HG03060 (cell line): Measurements from ENCODE around the gene IDH1.
A peak's percentile ranks its signal among the peaks of the same experiment; 100 is the strongest.
"Not testable (repeated sequence)": the region's sequence is repeated elsewhere in the genome, so short reads cannot be mapped to it uniquely, and the experiment has no call there.

ENCODE experiments used
- ATAC-seq: cut with Tn5 transposase; IDR thresholded peaks from one replicate; pipeline ENCODE4 v1.9.1; 2021; ENCODE audit warnings: low read depth, moderate number of reproducible peaks; ENCODE audit not compliant: unreplicated experiment

The IDH1 gene

DNA sequence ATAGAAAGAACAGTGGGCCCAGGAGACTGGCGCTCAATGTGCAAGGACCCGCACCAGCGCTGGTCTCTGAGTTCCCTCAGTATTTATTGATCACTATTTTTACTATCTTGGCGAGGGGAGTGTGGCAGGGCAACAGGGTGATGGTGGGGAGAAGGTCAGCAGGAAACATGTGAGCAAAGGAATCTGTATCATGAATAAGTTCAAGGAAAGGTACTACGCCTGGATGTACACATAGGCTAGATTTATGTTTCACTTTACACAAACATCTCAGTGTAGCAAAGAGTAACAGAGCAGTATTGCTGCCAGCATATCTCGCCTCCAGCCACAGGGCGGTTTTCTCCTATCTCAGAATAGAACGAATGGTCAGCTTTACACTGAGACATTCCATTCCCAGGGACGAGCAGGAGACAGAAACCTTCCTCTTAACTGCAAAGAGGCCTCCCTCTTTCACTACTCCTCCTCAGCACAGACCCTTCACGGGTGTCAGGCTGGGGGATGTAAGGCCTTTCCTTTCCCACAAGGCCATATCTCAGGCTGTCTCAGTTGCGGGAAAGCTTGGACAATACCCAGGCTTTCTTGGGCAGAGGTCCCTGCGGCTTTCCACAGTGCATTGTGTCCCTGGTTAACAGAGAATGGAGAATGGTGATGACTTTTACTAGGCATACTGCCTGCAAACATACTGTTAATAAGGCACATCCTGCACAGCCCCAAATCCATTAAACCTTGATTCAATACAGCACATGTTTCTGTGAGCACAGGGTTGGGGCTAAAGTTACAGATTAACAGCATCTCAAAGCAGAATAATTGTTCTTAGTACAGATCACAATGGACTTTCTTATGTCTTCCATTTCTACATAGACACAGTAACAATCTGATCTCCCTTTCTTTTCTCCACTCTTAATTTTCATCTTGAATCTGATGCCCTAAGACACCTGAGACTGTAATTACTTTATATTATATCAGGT is 2.3 kb upstream of the IDH1 start:
- not testable (repeated sequence) for ATAC-seq

DNA sequence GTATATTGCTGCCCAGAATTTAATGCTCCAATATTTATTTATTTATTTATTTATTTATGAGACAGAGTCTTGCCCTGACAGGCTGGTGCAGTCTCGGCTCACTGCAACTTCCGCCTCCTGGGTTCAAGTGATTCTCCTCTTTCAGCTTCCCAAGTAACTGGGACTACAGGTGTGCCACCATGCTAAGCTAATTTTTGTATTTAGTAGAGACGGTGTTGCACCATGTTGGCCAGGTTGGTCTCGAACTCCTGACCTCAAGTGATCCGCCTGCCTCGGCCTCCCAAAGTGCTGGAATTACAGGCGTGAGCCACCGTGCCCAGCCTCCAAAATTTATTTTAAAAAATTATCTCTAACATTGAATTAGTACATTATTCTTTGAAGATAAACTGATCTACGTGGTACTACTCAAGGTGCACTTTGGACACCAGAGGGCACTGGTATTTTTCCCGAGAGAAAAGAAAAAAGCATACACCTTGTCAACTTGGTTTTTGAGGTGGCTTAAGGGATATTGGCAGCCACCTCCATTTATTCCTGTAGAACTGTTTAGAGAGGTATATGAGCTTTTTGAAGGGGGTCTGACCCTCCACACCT is 1.4 kb upstream of the IDH1 start:
- no peak for ATAC-seq

DNA sequence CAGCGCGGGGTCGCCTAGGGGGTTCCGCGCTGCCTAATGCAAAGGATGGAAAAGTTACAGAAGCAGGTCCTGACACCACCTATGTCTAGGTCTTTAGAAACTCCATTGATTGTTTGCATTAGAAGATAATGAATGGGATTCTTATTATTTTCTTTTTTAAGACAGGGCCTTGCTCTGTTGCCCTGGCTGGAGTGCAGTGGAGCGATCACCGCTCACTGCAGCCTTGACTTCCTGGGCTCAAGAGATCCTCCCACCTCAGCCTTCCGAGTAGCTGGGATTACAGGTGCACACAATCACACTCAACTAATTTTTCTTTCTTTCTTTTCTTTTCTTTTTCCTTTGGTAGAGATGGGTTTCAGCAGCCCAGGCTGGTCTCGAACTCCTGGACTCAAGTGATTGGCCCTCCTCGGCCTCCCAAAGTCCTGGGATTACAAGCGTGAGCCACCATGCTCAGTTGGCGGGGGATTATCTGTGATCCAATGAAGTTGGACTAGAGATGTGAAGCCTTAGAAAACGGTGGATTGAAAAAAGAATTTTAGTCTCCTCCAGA is 761 bp upstream of the IDH1 start:
- peak; percentile 18 for ATAC-seq

DNA sequence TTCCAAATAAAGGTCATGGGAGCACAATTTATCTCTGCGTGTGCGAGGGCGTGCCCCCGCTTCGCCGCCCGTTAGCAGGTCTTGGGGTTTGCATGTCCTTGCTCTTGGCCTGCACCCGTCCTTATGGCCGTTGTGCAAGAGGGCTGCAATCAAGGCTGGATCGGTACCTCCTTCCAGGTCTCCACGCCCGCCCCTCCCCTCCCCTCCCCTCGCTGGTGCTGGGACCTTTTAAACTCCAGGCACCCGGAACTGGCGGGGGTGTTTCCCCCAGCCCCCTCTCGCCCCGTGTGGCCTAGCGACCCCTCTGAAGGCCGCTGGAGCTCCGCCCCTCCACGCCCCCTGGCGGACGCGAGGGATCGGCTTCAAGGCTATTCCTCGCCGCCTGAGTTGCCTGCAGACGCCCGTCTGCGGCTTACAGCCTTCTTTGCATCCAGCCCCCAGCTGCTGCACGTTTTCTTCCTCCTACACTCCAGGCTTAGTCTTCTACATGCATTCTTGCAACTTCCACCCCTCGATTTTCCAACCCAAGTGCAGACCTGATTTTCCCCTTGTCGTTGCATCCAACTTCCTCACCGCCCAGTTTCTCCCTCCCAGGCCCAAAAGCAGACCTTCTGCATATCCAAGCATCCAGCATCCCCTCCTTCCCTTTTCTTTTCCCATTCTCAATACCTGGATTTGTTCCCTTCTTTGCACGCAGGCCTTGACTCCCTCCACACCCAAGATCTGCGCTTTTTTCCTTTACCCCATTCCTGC is 577 bp downstream of the IDH1 start:
- peak; percentile 41 for ATAC-seq

DNA sequence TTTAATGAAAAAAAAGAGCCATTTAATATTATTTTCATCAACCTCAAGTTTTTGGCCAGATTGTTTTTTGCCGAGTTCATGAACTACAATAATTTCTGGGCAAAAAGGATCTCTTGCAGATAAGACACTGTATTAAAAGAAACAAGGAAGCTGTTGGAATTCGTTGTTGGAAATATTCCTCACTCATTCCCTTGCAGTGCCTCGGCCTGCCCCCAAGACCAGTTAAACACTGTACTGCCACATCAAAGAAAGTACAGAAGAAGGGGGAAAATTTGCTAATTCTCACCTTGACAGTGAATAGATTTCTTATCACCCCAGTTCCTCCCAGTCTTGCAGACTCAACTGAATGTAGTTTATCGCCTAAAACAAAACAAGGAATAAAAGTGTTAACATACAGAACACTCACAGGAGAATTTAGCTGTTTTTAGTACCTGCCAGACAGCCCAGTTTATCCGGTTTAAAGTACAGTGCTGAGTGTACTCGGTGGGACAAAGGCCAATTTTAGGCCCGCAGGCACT is 1.2 kb downstream of the IDH1 start:
- ATAC-seq, result no peak

DNA sequence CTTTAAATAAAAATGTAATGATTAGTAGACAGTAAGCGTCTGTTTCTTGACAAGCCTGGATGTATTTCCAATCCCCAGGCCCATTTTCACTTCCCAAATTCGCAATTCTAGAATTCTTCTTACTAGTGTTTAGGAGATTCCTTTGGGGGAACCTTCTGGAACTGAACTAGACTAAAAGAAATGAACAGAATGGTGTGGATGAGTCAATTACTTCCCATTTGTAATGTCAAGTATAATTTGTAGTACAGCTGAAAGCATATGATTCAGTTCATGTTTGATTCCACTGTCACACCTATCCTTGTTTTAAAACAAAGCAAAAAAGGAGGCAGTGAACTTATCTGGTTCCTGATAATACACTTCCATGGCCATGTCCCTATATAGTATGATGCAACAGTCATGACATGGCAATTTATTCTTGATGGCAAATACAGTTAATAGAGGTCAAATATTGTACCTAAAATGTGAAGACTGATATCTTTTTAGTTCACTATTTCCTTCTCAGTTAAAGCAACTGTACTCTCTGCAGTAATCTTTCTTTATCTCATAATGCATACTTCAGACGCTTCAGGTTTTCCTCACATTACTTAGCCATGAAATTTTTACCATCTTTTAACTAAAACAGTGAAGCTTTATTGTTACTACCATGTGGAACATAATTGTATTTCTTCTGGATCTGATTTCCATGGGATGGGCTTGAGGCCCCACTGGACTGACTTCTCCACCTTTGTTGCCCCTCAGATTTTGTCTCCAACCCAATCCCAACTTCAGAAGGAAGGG is 2.0 kb downstream of the IDH1 start:
- no peak for ATAC-seq

DNA sequence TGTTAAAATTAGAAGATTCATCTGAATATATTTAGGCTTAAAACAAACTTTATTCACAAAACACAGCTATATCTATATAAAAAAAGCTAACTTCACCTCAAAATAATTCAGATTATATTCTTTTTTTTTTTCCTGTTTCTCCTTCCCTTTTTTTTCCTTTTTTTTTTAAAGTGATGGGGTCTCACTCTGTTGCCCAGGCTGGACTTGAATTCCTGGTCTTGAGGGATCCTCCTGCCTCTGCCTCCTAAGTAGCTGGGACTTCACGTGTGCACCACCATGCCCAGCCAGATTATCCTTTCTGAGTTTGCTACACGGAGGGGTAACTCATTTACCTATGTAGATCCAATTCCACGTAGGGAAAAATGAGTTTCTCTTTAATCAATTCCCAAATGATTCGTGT is 3.8 kb downstream of the IDH1 start:
- no peak for ATAC-seq

DNA sequence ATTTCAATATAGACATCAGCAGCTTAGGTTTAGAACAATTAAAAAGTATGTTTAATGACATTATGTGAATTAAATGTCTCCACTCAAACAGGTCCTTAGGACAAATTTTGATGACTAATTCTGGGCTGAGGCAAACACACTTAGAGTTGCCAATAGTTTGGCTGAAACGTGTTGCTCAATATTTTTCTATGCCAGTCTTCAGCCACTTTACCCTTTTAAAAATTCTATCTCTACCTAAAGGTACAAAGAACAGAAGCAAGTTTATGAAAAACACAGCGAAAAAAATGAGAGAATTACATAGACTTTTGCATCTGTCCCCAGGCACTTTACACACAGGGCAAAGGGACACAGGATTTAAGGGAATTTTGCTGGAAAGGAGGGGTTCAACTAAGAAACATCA is 4.5 kb downstream of the IDH1 start:
- no peak for ATAC-seq

DNA sequence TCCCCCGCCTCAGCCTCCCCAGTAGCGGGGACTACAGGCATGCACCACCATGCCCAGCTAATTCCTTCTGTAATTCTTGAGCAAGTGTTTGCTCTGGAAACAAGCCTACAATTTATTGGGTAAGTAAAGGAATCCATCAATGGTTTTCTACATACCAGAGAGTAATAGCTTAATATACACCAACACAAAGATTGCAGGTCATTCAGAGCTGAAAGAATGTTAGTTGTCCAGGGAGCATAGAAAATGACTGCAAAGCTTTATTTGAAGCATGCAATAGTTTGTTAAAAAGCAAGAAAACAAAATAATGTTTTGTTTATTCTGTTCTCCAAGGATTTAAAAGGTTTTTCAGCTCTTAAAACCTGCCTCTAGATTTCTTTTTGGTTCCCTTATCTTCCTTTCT is 5.6 kb downstream of the IDH1 start:
- no peak for ATAC-seq

DNA sequence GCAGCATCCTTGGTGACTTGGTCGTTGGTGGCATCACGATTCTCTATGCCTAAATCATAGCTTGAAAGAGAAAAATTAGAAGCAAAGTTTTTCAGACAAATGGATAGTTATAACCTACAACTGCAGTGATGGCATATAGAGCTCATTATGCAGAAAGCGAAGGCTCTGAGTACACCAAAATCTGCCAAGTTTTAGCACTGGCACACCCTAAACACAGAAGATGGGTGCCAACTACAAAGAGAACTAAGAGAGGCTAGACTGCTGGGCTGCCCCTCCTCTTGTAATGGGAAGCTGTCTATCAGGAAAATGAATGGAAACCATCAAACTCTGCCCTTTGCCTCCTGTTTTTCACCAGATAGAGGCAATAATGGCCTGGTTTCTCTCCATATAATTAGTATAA is 6.3 kb downstream of the IDH1 start:
- no peak for ATAC-seq

DNA sequence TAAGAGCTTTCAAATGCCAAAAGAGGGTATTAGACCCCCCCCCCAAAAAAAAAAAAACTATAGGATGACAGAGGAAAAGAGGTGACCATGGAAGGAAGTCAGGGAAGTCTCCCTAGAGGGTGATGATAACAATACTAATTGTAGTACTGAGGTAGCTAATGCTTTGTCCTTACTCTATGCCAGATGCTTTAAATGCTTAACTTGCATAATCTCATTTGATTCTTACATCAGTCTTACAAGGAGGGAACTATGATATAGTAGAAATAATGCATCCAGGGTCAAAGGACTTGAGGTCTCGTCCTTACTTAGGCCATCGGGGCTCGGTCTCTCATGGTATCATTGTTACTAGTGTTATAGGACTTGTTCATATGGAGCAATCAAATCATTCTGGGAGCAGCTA is 9.1 kb downstream of the IDH1 start:
- ATAC-seq, result no peak

DNA sequence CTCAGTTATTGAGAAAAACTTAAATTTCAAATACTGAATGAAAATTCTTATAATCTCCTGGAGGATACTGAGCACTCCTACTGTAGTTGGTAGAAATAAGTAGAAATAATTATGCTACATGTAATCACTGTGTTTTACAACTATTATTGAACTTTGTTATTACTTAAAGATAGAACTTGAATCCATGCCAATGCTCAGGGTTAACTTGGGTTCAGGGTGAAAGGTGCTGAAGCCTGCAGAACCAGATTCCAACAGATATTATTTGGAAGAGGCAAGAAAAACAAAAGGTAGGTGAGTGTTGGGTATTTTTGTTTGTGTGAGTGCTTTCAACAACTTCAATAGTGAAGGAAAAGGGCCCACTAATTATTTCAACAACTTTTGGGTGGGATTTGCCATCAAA is 10.4 kb downstream of the IDH1 start:
- no peak for ATAC-seq

DNA sequence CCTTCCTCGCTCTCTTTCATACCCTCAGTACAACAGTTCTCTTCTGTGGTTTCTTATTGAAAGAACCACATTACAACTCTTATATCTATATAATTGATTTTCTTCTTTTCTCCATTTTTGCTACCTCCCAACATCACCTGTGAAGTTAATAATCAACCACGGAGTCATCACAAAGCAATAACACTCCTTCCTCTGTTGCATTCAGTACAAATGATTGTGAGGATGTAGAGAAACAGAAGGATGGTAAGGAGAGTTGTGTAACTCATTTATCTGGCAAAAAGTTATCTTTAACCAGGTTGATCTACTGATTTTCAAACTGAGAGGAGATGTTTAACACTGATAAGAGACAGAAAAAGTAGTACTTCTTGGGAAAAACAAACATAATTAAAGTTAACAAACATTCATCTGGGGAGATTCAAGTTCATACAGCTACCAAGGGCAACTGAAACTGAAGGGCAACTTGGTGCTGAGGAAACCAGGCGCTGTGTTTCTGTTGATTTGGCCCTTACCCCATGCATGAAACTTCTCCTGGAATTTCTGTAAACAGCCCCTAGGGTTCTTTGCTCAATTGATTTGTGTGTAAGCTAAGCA is 14.2 kb downstream of the IDH1 start:
- no peak for ATAC-seq

DNA sequence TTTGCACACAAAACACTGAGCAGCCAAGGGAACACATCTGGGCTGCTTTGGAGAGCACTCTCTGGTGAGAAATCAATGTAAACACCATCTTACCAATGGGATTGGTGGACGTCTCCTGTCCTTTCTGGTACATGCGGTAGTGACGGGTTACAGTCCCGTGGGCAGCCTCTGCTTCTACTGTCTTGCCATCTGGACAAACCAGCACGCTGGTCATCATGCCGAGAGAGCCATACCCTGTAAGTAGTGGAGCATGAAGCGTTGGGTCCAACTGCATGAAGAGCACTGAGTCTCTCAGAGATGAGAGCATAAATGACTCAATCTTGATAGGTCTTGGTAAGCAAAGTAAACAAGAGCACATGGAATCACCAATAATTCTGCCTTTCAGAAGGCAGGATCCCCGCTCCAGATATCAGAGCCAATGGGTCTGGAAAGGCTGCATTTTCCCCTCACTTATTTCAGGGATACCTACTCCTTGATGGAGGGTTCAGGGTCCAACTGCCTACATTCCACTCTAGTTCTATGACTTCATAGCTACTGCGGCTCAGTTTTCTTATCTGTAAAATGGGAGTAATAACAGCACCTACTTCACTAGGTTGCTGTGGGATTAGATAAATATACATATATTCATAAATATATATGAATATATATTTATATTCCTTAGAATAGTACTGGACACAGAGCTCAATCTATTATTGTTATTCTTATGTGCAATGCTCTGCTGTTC is 14.9 kb downstream of the IDH1 start:
- no peak for ATAC-seq

DNA sequence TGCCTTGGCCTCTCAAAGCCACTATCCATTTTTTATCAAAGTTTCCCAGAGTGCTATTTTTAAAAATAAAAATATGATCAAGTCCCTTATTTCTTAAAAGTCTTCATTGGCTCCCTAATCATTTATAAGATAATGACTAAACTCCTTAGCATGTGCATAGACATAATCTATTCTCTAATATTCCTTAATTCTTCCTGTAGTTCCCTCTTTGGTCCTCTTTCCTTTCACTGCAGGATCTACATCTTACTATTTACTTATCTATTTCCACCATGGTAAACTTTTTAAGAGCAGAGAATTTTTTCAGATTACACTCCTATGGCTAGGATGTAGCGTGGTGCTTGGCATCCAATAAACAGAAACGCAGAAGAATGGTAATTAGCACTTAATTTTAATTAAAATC is 19.0 kb downstream of the IDH1 start:
- no peak for ATAC-seq

DNA sequence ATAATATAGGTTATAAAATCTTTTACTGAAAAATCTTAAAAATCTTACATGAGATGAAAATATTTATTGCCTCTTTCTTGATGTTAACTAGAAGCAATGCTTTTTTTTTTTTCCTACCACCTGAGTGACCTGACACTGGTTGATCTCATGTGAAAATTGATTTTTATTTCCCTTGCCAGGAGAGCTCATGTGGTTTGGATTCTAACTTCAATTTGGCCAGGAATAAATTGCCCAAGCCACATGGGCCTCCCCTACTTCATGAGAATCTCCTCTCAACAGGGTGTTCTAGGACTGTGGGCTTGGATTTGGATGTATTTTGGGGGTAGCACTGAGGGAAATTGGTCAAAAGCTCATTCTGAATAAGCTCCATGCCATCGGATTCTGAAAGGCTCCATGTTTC is 20.1 kb downstream of the IDH1 start:
- no peak for ATAC-seq

DNA sequence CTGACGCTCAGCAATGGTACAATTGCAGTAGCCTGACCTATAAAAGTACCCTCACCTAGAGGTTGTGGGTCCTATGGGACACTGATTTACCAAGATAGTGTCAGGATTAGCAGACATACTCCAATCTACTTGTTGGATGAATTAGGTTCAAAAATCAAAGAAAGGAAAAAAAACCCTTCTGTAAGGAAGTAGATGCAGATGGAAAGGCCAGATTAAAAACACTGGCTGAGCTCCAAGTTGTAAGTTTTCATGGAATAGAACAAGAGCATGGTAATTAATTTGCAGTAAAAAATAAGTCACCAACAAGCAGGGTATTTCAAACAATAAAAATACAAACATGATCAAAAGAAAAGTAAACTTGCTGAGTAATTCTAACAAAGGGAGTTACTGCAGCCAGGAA is 26.4 kb downstream of the IDH1 start:
- no peak for ATAC-seq

DNA sequence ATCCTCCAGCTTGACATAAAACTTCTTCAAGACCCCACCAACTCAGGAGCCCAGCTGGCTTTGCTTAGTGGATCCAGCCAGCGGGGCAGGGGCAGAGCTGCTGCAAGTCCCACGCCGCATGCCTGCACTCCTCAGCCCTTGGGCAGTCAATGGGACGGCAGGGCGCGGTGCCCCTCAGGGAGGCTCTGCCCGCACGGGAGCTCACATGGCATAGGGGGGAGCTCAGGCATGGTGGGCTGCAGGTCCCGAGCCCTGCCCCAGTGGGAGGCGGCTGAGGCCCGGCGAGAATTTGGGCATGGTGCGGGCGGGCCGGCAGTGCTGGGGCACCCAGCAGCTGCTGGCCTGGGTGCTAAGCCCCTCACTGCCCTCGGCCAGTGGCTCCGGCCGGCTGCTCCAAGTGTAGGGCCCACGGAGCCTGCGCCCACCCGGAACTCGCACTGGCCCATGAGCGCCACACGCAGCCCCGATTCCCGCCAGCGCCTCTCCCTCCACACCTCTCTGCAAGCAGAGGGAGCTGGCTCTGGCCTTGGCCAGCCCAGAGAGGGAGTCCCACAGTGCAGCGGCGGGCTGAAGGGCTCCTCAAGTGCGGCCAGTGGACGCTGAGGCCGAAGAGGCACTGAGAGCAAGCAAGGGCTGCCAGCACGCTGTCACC is 27.2 kb downstream of the IDH1 start:
- ATAC-seq, result no peak

DNA sequence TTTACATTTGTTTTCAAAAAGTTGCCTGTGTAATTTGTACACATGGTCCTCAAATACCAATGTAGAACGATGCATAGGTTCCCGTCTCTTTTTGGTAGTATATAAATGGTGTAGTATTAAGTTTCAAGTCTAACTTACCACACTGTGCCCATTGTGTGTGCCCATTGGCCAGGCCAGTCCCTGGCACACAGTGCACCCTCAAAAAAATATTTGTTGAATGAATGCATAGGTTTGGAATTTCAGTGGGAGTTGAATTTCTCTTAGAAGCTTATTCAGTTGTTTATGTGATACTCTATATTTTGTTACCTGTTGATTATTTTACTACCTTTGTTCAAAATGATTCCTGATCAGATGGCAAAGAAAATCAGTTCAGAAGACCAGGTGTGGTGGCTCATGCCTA is 30.1 kb downstream of the IDH1 start:
- ATAC-seq, result no peak
